Pericardium fibroblast (primary cell): Measurements from ENCODE around the gene FKBP11. TPM values are rescaled to one million over a fixed set of nuclear protein-coding genes. Genes with fewer than 3 reads are reported as not detected.

Source experiments
- total RNA-seq: library from RNA; depleted of rRNA; stranded (reverse); fragments of >200 nt; gene quantifications from 2 replicates; pipeline ENCODE4 v1.2.3, GENCODE V29; 2015

FKBP11 gene
- 38.6 and 63.6 TPM in 2 replicates for total RNA-seq

DNA sequence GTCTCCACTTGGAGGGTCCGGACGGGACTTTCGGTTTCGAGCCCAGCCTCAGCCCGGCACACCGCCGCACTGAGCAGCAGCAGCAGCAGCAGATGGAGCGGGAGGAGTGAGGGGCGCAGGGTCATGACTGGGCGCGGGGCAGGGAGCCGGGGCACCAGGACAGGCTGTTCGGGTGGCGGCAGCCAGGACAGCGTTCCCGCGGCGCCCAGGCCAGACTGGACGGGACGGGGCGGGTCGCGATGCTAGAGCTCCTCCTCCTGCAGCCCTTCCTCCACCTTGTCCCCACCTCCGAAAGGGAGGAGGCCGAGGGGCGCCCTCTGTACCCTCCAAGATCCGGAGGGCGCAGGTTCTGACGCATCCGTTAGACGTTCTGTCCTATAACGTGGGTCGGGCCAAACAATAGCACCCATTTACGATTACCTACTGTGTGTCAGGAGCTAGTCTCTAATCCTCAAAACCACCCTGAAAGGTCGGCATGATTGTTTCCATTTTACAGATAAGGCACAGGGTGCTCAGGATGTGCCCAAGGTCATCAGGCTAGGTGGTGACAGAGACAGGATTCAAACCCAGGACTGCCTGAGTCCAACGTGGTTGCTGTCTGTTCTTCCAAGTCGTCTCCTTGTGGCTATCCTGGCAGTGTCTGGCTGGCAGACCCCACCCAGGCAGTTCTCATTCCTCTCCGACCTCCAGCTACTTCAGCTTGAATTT is at the start of gene FKBP11:
Gene FKBP11, minus strand, starts transcription at position 189 of the 708 bp plus-strand sequence. Its CDS starts 64 bp downstream, at position 125.

DNA sequence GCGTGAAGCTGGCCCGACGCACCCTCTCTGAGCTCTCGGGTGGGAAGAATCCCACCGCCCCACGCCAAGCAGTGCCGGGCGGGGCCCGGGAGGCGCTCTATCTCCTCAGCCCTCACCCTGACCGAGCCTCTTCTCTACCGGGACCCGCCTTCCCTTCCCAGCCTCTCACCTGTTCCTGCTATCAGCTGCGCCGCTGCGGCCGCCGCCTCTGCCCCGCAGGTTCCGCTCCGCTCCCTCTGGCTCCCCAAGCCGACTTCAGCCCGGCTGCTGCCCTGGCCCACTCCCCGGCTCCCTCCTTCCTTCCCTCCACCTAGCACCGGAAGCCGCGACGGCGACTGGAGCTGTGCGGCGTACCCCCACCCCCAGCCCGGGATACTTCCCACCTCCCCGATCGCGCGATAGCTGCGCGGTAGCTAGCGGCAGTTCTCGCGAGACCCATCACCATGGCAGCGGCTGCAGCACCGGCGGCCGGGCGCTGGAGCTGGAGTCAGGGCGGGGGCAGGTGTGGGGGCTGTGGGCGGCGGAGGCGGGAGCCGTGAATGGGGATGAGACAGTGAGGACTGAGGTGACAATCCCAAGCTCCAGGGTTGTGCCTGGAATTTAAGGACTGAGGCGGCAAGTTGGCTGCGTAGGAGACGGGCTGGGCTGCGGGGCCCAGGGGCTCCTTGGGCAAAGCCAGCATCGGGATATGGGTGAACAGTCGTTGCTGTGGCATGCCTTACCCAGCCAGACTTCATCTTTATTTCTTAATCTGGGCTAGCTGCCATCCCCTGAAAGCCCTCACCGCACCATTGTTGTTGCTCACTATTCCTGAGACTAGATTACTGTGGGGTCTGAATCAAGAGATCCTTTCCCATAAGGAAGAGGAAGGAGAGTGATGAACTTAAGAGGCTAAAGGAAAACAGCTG is 32.1 kb upstream of the FKBP11 start, which contains the start of gene ARF3:
Gene ARF3, minus strand, starts transcription at position 347 of the 908 bp plus-strand sequence. CDS start 16,392 bp downstream, outside the sequence.

Other genes starting within 250 kb of the FKBP11 start
- 38.9 and 40.3 TPM in 2 replicates for gene KANSL2, start 243.3 kb downstream of the FKBP11 start, total RNA-seq
- 12.9 and 14.1 TPM in 2 replicates for gene CCNT1, start 208.8 kb downstream of the FKBP11 start, total RNA-seq
- 23.7 and 41.4 TPM in 2 replicates for gene ADCY6, start 136.4 kb downstream of the FKBP11 start, total RNA-seq
- 21.8 and 23.4 TPM in 2 replicates for gene CACNB3, start 107.0 kb downstream of the FKBP11 start, total RNA-seq
- gene DDX23, start 73.3 kb downstream of the FKBP11 start, total RNA-seq, result 44.9 and 50.5 TPM in 2 replicates
- gene RND1, start 59.6 kb downstream of the FKBP11 start, total RNA-seq, result 0.17 TPM in 1 of 2 replicates, not detected in the other
- gene ARF3, start 32.0 kb upstream of the FKBP11 start, total RNA-seq, result 42.1 and 52.7 TPM in 2 replicates
- gene WNT10B, start 46.2 kb upstream of the FKBP11 start, total RNA-seq, result 0.12 TPM in 1 of 2 replicates, not detected in the other
- gene WNT1, start 52.8 kb upstream of the FKBP11 start, total RNA-seq, result not detected in 2 replicates
- gene DDN, start 73.9 kb upstream of the FKBP11 start, total RNA-seq, result 0.23 TPM in 1 of 2 replicates, not detected in the other
- gene PRKAG1, start 93.3 kb upstream of the FKBP11 start, total RNA-seq, result 47.9 and 66.5 TPM in 2 replicates
- 12.3 and 15.5 TPM in 2 replicates for gene KMT2D, start 135.3 kb upstream of the FKBP11 start, total RNA-seq
- 0.09 and 0.47 TPM in 2 replicates for gene RHEBL1, start 144.5 kb upstream of the FKBP11 start, total RNA-seq
- not detected in 2 replicates for gene DHH, start 169.3 kb upstream of the FKBP11 start, total RNA-seq
- 28.1 and 42.3 TPM in 2 replicates for gene LMBR1L, start 185.4 kb upstream of the FKBP11 start, total RNA-seq
- 467 and 912 TPM in 2 replicates for gene TUBA1B, start 205.9 kb upstream of the FKBP11 start, total RNA-seq